ENCODE data around the gene RTKN. TPM values are rescaled to one million over a fixed set of nuclear protein-coding genes. Genes with fewer than 3 reads are reported as not detected.

Gene RTKN
- total and polyA plus RNA-seq, 10 of the 15 experiments (the other 5 are each of a cell fraction or from before 2014, with no cell fraction given) = 0.50 to 12.3 (median 5.4) TPM

- in situ Hi-C loops (cut with MboI) (no loop called here), intact Hi-C loops (cut with micrococcal nuclease; ENCODE audit: unreplicated experiment) (loop anchor here (1.0 kb wide), 1 partner anchor 8 kb away; the partner anchor contains the start of gene MOGS)
- WGBS (ENCODE audit: insufficient coverage, insufficient replicate concordance, low lambda C conversion rate, missing lambda C conversion rate) = 1% methylated on average over 27 of the region's 27 CpGs
- BruUV-seq (replicated peaks) = no TSS peak
- ChIA-PET SMC1A (ENCODE audit: uncharacterized antibody, unreplicated experiment) (interaction anchor here (0.7 to 5.5 kb wide), 15 partner anchors 10 to 130 kb away, joined by 3 to 24 read pairs (median 6); partner anchors contain the start of genes C2orf81, CCDC142, TTC31 and WDR54), POLR2A (interaction anchor here (0.6 to 5.8 kb wide), 10 partner anchors 10 to 141 kb away, joined by 3 to 44 read pairs (median 4); partner anchors contain the start of genes CCDC142, MRPL53, RTKN and TTC31), RAD21 (ENCODE audit: unreplicated experiment) (interaction anchor here (0.5 to 3.5 kb wide), 11 partner anchors 12 to 422 kb away, joined by 3 to 21 read pairs (median 4); partner anchors contain the start of genes AUP1, CCDC142, HTRA2 and TTC31), CTCF (interaction anchor here (0.8 to 6.7 kb wide), 11 partner anchors 18 to 131 kb away, joined by 3 to 54 read pairs (median 4); partner anchors contain the start of genes AUP1, C2orf81, CCDC142 and HTRA2)
- ATAC-seq (no peak), DNase-seq (ENCODE audit: low read depth, low spot score) (no peak), FAIRE-seq (no peak)
- Histone ChIP-seq H2AFZ (ENCODE audit: control insufficient read depth, low read depth, low read length) (peak overlapping the region; percentile 66), H4K20me1 (ENCODE audit: control insufficient read depth, insufficient read depth) (no peaks in the 10 kb centered on the region), H3K36me3 (ENCODE audit: control insufficient read depth in 2 of 2, insufficient read depth in 2 of 2, low read length in 1 of 2) (peaks cover 0 to 2% of the 10 kb centered on the region in 2 experiments; a peak in 3 of 4 replicates), H3K9ac (ENCODE audit: control insufficient read depth, insufficient read depth, low read length) (peak overlapping the region; percentile 73; the same call in 1 of the 2 replicates), H3K27ac (ENCODE audit: control insufficient read depth, insufficient read depth) (peak overlapping the region; percentile 96), H3K4me3 (peak overlapping the region; percentile 80), H3K4me2 (ENCODE audit: control insufficient read depth, insufficient read depth) (peak overlapping the region; percentile 91), H3K9me3 (replicated peaks; ENCODE audit: control insufficient read depth, insufficient read depth, low read length) (no peaks in the 10 kb centered on the region), H3K4me1 (ENCODE audit: control insufficient read depth, insufficient read depth, low read length) (peaks cover 16% of the 10 kb centered on the region), H3K27me3 (replicated peaks in 1 of 2; ENCODE audit: control insufficient read depth in 2 of 2, insufficient read depth in 2 of 2, low read length in 1 of 2) (no peaks in the 10 kb centered on the region), H3K79me2 (ENCODE audit: control insufficient read depth, insufficient read depth, low read length) (peaks cover 18% of the 10 kb centered on the region)
- TF ChIP-seq CEBPZ (IDR thresholded peaks at IDR 0.05; ENCODE audit: low read depth, low read length) (no peak), CBX5 (IDR thresholded peaks at IDR 0.05; ENCODE audit: low read depth) (no peak), MAX (IDR thresholded peaks at IDR 0.05; ENCODE audit: low read depth, low read length) (no peak), ATF2 (IDR thresholded peaks at IDR 0.05; ENCODE audit: low read length) (no peak), PML (IDR thresholded peaks at IDR 0.05; ENCODE audit: low read length) (no peak), PRDM15 (CRISPR knock-in tag; IDR thresholded peaks at IDR 0.05) (no peak), USF2 (IDR thresholded peaks at IDR 0.05; ENCODE audit: borderline replicate concordance, low read depth, low read length) (no peak), MXI1 (IDR thresholded peaks at IDR 0.05; ENCODE audit: low read depth, low read length) (no peak)
Measured at GRCh38 chr2:74457129-74457548, 15.4 kb upstream of the RTKN start.
